Thoracic aorta (tissue), 2 donors: ENCODE measurements around the gene WSCD1. TPM values are rescaled to one million over a fixed set of nuclear protein-coding genes. Genes with fewer than 3 reads are reported as not detected.
A peak's percentile ranks its signal among the peaks of the same experiment; 100 is the strongest.

Experiments used
- ATAC-seq: fragments of 150-250 bp; one replicate; pipeline ENCODE4 v1.8.0; 2017; ENCODE audit warnings: low read depth; ENCODE audit not compliant: insufficient number of reproducible peaks, low FRiP score
- DNase-seq: peaks from one replicate; pipeline ENCODE4 v3.0.0-alpha.2; 2020; ENCODE audit warnings: low spot score
- H3K27ac ChIP-seq, 2 donors: fragments of 200-600 bp; sonication (generic); 1 replicate in 1 of 2; 2 replicates in 1 of 2; pipeline ENCODE4 v1.5.1; 2016; ENCODE audit warnings: mild to moderate bottlenecking in 2 of 2, moderate library complexity in 2 of 2
- H3K27me3 ChIP-seq: fragments of 200-600 bp; sonication (generic); replicated peaks from 2 replicates; pipeline ENCODE4 v1.6.0; 2016; ENCODE audit warnings: mild to moderate bottlenecking; ENCODE audit not compliant: insufficient read depth
- H3K36me3 ChIP-seq: fragments of 200-600 bp; sonication (generic); one replicate; pipeline ENCODE4 v1.5.1; 2016
- H3K4me1 ChIP-seq, 2 donors: fragments of 200-600 bp; sonication (generic); 1 replicate in 1 of 2; 2 replicates in 1 of 2; pipeline versions ENCODE4 v1.5.1 to v1.6.0; 2016; ENCODE audit warnings: low read depth in 2 of 2, mild to moderate bottlenecking in 1 of 2; ENCODE audit not compliant: control insufficient read depth in 1 of 2
- H3K4me3 ChIP-seq: fragments of 200-600 bp; sonication (generic); 2 replicates; pipeline ENCODE4 v1.5.1; 2016; ENCODE audit warnings: mild to moderate bottlenecking
- H3K9me3 ChIP-seq: fragments of 200-600 bp; sonication (generic); 2 replicates; pipeline ENCODE4 v1.5.1; 2016
- CTCF ChIP-seq: fragments of 200-600 bp; sonication (generic); IDR thresholded peaks from one replicate; pipeline ENCODE4 v1.5.1; 2019; ENCODE audit warnings: antibody characterized with exemption
- total RNA-seq, 2 donors: library from RNA; depleted of rRNA; stranded (reverse); fragments of >200 nt; gene quantifications; one replicate each; pipeline versions ENCODE4 v1.1.0 to v1.2.3, GENCODE V29; 2016

WSCD1 gene
- total RNA-seq, 2 donors from 2014 or later = 6.0 to 29.0 TPM

GRCh38 chr17:6057562-6057961, 12.6 kb upstream of the WSCD1 start:
- no peaks in the 10 kb centered on the region for H3K36me3 ChIP-seq
- H3K4me1 ChIP-seq = peaks cover 0 to 6% of the 10 kb centered on the region in 2 donors
- ATAC-seq (no peak), DNase-seq (no peak)
- no peaks in the 10 kb centered on the region for H3K27me3 ChIP-seq
- no peak for TF ChIP-seq CTCF
- no peaks in the 10 kb centered on the region for H3K9me3 ChIP-seq
- H3K4me3 ChIP-seq = no peak overlapping the region
- no peak overlapping the region for H3K27ac ChIP-seq

GRCh38 chr17:6059406-6059805, 10.8 kb upstream of the WSCD1 start:
- H3K27me3 ChIP-seq = no peaks in the 10 kb centered on the region
- no peak for TF ChIP-seq CTCF

GRCh38 chr17:6061290-6061689, 8.9 kb upstream of the WSCD1 start:
- Histone ChIP-seq H3K9me3 (no peaks in the 10 kb centered on the region), H3K27me3 (no peaks in the 10 kb centered on the region), H3K4me3 (no peak overlapping the region), H3K27ac (no peak overlapping the region), H3K4me1 (peaks cover 0 to 6% of the 10 kb centered on the region in 2 donors), H3K36me3 (no peaks in the 10 kb centered on the region)
- peak; percentile 36 for DNase-seq
- no peak for TF ChIP-seq CTCF
- ATAC-seq = peak; percentile 95

More at GRCh38 chr17:6059406-6059805, 10.8 kb upstream of the WSCD1 start:
- Histone ChIP-seq H3K36me3 (no peaks in the 10 kb centered on the region), H3K9me3 (no peaks in the 10 kb centered on the region), H3K4me1 (peaks cover 0 to 6% of the 10 kb centered on the region in 2 donors), H3K27ac (no peak overlapping the region), H3K4me3 (no peak overlapping the region)
- no peak for DNase-seq
- ATAC-seq = no peak

- TF ChIP-seq CTCF = no peak
- no peak for DNase-seq
- no peaks in the 10 kb centered on the region for H3K27me3 ChIP-seq
- H3K4me1 ChIP-seq = peaks cover 0 to 13% of the 10 kb centered on the region in 2 donors
- H3K9me3 ChIP-seq = no peaks in the 10 kb centered on the region
- no peak overlapping the region for H3K27ac ChIP-seq
- no peak for ATAC-seq
- no peaks in the 10 kb centered on the region for H3K36me3 ChIP-seq
- H3K4me3 ChIP-seq = no peak overlapping the region
These were observed 5.3 kb upstream of the WSCD1 start for GRCh38 chr17:6064868-6065267.

GRCh38 chr17:6065351-6065750, 4.8 kb upstream of the WSCD1 start:
- peaks cover 0 to 15% of the 10 kb centered on the region in 2 donors for H3K4me1 ChIP-seq
- ATAC-seq (no peak), DNase-seq (no peak)
- no peaks in the 10 kb centered on the region for H3K27me3 ChIP-seq
- no peaks in the 10 kb centered on the region for H3K9me3 ChIP-seq
- TF ChIP-seq CTCF = no peak
- no peak overlapping the region for H3K4me3 ChIP-seq
- H3K36me3 ChIP-seq = no peaks in the 10 kb centered on the region
- no peak overlapping the region for H3K27ac ChIP-seq
